HuH-7 (cell line): Measurements from ENCODE around the gene DAZAP2.
A peak's percentile ranks its signal among the peaks of the same experiment; 100 is the strongest.
"Not testable (repeated sequence)": the region's sequence is repeated elsewhere in the genome, so short reads cannot be mapped to it uniquely, and the experiment has no call there.

Experiments used
- DNase-seq: peaks from one replicate; pipeline ENCODE4 v3.0.0; 2011; ENCODE audit warnings: low spot score

Gene DAZAP2

GRCh38 chr12:51247523-51248206, 9.0 kb downstream of the DAZAP2 start:
- no peak for DNase-seq

GRCh38 chr12:51253276-51253675, 14.7 kb downstream of the DAZAP2 start:
- no peak for DNase-seq

DNA sequence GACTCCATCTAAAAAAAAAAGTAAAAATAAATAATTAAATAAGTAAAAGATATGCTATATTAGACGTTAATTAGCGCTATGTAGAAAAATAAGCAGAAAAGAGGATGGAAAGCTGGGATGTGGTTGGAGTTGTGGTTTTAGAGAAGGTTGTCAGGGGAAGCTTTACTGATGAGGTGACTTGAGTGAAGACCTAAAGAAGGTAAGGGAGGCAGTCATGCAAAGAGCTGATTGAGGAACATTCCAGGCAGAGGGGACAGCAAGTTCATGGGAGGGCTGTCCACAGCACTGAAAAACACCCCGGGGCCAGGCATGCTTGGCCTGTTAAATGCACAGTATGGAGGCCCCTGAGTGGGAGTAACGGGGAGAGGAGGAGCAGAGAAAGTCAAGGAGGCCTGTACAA, 15.9 kb downstream of the DAZAP2 start:
- no peak for DNase-seq

DNA sequence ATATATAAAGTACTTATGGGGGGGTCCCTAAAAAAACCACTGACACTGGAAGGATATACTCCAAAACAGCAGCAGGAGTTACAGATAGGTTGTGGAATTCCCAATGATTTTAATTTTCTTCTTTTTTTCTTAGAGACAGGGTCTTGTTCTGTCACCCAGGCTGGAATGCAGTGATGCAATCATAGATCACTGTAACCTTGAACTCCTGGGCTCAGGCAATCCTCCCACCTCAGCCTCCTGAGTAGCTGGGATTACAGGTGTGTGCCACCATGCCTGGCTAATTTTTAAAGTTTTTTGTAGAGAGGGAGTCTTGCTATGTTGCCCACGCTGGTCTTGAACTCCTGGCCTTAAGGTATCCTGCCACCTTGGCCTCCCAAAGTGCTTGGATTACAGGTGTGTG, 21.0 kb downstream of the DAZAP2 start:
- DNase-seq = not testable (repeated sequence)

GRCh38 chr12:51262758-51263177, 24.1 kb downstream of the DAZAP2 start:
- no peak for DNase-seq

DNA sequence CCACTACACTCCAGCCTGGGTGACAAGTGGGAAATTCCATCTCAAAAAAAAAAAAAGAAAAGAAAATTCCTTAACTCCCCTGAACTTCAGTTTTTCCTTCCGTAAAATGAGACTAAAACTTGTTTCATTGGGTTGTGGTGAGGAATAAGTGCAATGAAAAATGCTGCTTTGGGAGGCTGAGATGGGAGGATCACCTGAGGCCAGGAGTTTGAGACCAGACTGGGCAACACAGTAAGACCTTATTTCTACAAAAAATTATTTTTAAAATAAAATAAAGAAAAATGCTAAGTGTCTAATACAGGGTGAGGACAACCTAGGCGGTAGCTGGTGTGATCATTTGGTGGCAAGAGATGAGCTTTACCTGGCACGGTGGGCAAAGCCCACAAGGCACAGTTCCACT, 24.7 kb downstream of the DAZAP2 start:
- no peak for DNase-seq

GRCh38 chr12:51264297-51264696, 25.7 kb downstream of the DAZAP2 start:
- DNase-seq = no peak

- no peak for DNase-seq
These were observed 26.4 kb downstream of the DAZAP2 start for GRCh38 chr12:51265024-51265423.

DNA sequence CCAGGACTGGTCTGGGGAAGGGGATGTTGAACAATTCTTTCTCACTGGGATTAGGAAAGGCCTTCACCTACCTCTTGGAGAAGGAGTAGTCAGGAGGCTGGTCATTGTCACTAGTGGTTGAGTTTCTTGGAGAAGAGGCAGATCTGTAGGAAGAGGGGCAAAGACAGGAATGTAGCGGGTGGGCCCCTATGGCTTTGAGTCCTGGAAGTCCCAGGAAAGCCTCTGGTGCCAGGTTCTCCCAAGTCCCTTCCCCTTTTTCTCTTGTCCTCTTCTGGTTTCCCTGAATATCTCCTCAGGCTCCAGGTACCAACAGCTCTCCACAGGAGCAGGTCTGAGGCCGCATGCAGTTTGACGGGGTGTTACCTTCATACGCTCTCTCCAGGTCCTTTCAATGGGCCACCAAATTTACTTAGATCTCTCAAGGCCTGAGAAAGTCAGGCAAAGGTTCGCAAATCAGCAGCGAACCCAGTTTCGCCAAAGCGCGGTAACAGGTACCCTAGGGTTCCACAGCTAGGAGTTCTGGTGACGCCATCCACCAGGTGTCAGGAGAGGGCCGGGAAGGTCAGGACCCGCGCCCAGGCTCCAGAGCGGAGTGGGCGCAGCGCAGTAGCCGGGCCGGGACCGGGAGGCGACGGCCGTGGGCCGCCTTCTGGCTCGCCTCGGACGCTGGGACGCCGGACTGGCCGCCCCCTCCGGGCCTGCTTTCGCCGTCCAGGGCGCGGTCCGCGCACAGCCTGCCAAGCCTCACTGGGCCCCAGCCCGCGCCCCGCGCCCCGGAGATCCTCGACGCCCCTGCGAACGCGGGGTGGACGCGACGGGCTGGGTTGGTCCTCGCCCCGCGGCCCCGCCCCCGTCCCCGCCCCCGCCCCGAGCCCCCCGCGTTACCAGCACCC, 30.8 kb downstream of the DAZAP2 start:
- DNase-seq = peak; percentile 90

DNA sequence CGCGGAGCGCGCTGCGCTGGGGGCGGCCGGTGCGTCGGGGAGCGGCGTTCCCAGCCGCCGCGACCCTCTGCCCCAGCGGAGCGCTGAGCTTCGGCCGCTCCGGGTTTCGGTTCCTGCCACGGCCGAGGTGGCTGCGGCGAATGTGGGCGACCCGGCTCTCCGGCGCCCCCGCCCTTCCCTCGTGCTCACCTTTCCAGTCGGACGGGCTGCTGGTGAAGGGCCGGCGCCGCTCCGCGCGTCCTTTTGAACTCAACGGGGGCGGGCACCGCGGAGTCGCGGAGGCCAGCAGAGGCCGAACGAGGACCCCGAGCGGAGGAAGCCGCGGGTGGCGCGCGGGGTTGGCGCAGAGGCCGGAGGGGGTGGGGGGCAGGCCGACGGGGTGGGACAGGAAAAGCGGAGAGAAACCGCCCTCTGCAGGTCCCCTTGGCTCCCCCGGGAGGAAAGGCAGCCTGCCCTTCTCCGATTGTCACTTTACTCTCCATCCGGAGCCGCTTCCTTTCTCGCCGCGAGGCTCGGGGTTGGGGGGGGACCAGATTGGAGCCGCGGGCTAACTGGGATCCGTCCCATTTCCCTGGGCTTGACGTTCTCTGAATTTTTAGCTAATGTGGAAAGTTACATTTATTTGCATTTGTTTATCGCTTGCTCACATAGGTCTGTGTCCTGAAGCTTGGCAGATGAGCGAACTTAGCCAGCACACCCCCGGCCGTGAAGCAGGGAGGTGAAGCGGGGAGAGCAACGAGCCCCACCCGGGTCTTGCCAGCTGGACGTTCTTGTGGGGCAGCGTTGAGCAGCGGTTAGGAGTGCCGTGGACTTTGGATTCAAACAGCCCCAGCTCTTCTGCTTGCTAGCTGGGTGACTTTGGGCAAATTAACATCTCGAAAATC, 31.7 kb downstream of the DAZAP2 start, which contains the start of gene SMAGP:
Gene SMAGP, minus strand, starts transcription at position 349 of the 884 bp plus-strand sequence. CDS start 1,137 bp downstream, outside the sequence.
- DNase-seq = peak; percentile 70

- no peak for DNase-seq
These were observed 32.4 kb downstream of the DAZAP2 start for GRCh38 chr12:51270951-51271518.

GRCh38 chr12:51272810-51273209, 34.2 kb downstream of the DAZAP2 start:
- DNase-seq = not testable (repeated sequence)

- DNase-seq = no peak
These were observed 36.5 kb downstream of the DAZAP2 start for GRCh38 chr12:51275088-51275487.

DNA sequence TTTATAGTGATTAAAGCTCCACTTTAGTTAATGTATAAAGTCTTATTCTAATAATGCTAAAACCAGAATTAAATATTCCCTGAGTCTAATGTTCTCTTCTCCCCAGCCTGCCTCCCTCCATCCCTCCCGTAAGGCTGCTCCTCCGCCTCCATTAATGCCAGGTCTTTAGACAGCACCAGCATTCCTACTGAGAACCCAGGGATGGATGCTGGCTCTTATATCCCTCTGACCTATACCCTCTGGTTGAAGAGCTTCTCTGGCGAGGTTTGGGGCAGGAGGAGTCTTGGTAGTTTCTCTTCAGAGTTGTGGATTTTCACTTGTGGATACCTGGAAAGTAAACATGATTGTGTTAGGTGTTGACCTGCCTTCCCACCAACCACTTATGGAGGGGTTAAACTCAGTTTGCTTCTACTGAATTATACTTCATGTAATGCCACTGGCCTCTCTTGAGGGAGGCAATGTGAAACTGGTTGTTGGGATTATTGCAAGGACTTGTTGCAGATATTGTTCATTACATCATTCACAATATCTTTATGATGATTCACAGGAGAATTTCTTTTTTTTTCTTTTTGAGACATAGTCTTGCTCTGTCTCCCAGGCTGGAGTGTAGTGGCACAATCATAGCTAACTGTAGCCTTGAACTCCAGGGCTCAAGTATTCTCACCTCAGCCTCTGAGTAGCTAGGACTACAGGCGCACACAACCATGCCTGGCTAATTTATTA, 42.7 kb downstream of the DAZAP2 start:
- no peak for DNase-seq

- no peak for DNase-seq
These were observed 47.2 kb downstream of the DAZAP2 start for GRCh38 chr12:51285843-51286242.

DNA sequence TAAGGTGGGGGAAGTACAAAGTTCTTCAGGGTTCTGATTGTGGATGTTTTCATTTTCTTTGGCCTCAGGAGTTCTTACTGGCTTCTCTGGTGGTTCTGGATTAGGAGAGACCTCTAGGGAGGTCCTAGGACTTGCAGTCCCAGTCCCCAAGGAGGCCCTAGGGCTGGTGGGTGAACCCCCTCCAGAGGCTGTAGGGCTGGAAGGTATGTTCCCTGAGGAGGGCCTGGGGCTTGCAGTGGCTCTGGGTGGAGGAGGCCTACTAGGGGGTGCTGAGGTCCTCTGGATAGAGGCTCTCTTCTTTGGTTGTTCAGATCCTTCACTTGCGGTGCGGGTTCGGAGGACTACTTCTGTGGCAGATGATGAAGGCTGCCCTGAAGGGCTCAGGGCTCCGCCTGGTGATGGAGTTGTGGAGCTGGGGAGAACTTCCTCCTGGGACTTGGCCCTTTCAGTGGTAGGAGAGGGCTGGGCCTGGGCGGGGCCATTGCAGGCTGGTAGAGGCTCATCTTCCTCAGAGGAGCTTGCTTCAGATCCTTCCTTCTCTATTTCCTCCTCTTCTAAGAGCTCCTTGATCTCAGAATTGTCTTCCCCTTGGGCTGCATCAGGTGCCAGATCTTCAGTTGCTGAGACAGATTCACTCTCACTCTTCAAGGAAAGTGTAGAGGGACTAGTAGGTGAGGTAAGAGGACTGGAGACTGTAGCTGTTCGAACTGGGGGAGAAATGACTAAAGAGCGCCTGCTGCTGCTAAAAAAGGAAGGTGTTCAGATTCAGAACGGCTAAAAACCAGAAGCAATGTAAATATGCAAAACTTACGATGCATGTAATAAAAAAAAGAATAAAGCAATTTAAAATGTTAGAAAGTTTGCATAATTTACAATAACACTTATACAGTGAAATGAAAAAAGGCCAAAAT, 53.2 kb downstream of the DAZAP2 start:
- DNase-seq = not testable (repeated sequence)
